OCI-LY1 (cell line): Measurements from ENCODE around the gene RFX1.
A peak's percentile ranks its signal among the peaks of the same experiment; 100 is the strongest.

ENCODE experiments used
- H2AFZ ChIP-seq: fragments of 200-600 bp; sonication (generic), shearing (Covaris generic); 2 replicates; pipeline ENCODE4 v1.6.0; 2014; ENCODE audit warnings: antibody characterized with exemption, mild to moderate bottlenecking, low read length
- H3F3A ChIP-seq: fragments of 200-600 bp; sonication (generic), shearing (Covaris generic); 2 replicates; pipeline ENCODE4 v1.6.0; 2014; ENCODE audit warnings: mild to moderate bottlenecking, antibody characterized with exemption, low read length, moderate library complexity; ENCODE audit not compliant: insufficient read depth
- H3K27ac ChIP-seq: fragments of 200-600 bp; sonication (generic); 2 replicates; pipeline ENCODE4 v1.5.1; 2014; ENCODE audit warnings: low read length, mixed run types, mild to moderate bottlenecking, low read depth; ENCODE audit not compliant: poor library complexity, severe bottlenecking
- H3K27me3 ChIP-seq: fragments of 200-600 bp; sonication (generic); 2 replicates; pipeline ENCODE4 v1.6.0; 2014; ENCODE audit warnings: antibody characterized with exemption, mild to moderate bottlenecking, low read length, moderate library complexity; ENCODE audit not compliant: insufficient read depth
- H3K36me3 ChIP-seq: fragments of 200-600 bp; sonication (generic); 2 replicates; pipeline ENCODE4 v1.6.1; 2014; ENCODE audit warnings: mild to moderate bottlenecking, antibody characterized with exemption, low read length, moderate library complexity, mixed read lengths; ENCODE audit not compliant: insufficient read depth
- H3K4me1 ChIP-seq: fragments of 200-600 bp; sonication (generic); 2 replicates; pipeline ENCODE4 v1.5.1; 2014; ENCODE audit warnings: mild to moderate bottlenecking, low read length, moderate library complexity; ENCODE audit not compliant: insufficient read depth, severe bottlenecking
- H3K4me2 ChIP-seq: fragments of 200-600 bp; sonication (generic), shearing (Covaris generic); 2 replicates; pipeline ENCODE4 v1.6.1; 2014; ENCODE audit warnings: low read length
- H3K4me3 ChIP-seq: fragments of 200-600 bp; sonication (generic); 2 replicates; pipeline ENCODE4 v1.5.1; 2014; ENCODE audit warnings: low read length, low read depth, mild to moderate bottlenecking, mixed read lengths; ENCODE audit not compliant: poor library complexity, severe bottlenecking
- H3K79me2 ChIP-seq: fragments of 200-600 bp; shearing (Covaris generic); 2 replicates; pipeline ENCODE4 v1.6.1; 2016; ENCODE audit warnings: mixed run types, low read length, mixed read lengths; ENCODE audit not compliant: insufficient read depth
- H3K9ac ChIP-seq: fragments of 200-600 bp; sonication (generic), shearing (Covaris generic); 2 replicates; pipeline ENCODE4 v1.6.1; 2014; ENCODE audit warnings: mild to moderate bottlenecking, low read length, mixed read lengths
- H3K9me2 ChIP-seq: fragments of 200-600 bp; sonication (generic), shearing (Covaris generic); 2 replicates; pipeline ENCODE4 v1.6.1; 2014; ENCODE audit warnings: low read depth, mild to moderate bottlenecking, low read length, mixed read lengths
- H3K9me3 ChIP-seq: fragments of 200-600 bp; shearing (Covaris generic); 2 replicates; pipeline ENCODE4 v1.6.1; 2014; ENCODE audit warnings: low read length, mixed read lengths
- H4K20me1 ChIP-seq: fragments of 200-600 bp; sonication (generic), shearing (Covaris generic); 2 replicates; pipeline ENCODE4 v1.6.0; 2016; ENCODE audit warnings: mild to moderate bottlenecking, low read length; ENCODE audit not compliant: insufficient read depth
- EZH2 ChIP-seq: fragments of 200-600 bp; sonication (generic), shearing (Covaris generic); IDR thresholded peaks from 2 replicates; pipeline ENCODE4 v1.8.0; 2017; ENCODE audit warnings: borderline replicate concordance, mixed run types, mild to moderate bottlenecking, antibody characterized with exemption, low read length, moderate library complexity, mixed read lengths
- TF ChIP-seq, protein P1 (sequence below): fragments of 200-600 bp; sonication (generic), shearing (Covaris generic); IDR thresholded peaks from 2 replicates; pipeline ENCODE4 v1.5.1; 2017; ENCODE audit warnings: mild to moderate bottlenecking, antibody characterized with exemption, low read length, moderate library complexity, mixed read lengths

The RFX1 gene

DNA sequence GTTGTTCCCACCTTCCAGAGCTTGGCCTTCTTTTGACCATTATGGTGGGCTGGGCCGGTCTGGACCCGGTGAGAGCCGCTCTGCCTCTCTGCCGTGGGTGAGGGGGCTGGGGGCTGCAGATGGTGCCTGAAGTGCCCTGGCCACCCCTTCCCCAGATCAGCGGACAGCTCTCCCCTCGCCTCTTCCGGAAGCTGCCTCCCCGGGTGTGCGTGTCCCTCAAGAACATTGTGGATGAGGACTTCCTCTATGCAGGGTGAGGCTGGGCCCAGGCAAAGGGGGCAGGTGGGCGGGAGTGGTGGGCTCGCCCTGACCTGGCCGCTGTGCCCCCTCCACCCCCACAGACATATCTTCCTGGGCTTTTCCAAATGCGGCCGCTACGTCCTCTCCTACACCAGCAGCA is 51.9 kb downstream of the RFX1 start:
- peak overlapping the region; percentile 99; the same call in 1 of the 2 replicates for H3K4me2 ChIP-seq
- no peaks in the 10 kb centered on the region for H3K9me3 ChIP-seq
- no peak overlapping the region for H2AFZ ChIP-seq
- H3K79me2 ChIP-seq: peaks cover 7% of the 10 kb centered on the region
- no peak overlapping the region for H3K27ac ChIP-seq
- H3K9me2 ChIP-seq: no peaks in the 10 kb centered on the region
- no peak overlapping the region for H3K9ac ChIP-seq
- H3K36me3 ChIP-seq: peaks cover 43% of the 10 kb centered on the region
- TF ChIP-seq EZH2: no peak
- TF ChIP-seq, protein P1, sequence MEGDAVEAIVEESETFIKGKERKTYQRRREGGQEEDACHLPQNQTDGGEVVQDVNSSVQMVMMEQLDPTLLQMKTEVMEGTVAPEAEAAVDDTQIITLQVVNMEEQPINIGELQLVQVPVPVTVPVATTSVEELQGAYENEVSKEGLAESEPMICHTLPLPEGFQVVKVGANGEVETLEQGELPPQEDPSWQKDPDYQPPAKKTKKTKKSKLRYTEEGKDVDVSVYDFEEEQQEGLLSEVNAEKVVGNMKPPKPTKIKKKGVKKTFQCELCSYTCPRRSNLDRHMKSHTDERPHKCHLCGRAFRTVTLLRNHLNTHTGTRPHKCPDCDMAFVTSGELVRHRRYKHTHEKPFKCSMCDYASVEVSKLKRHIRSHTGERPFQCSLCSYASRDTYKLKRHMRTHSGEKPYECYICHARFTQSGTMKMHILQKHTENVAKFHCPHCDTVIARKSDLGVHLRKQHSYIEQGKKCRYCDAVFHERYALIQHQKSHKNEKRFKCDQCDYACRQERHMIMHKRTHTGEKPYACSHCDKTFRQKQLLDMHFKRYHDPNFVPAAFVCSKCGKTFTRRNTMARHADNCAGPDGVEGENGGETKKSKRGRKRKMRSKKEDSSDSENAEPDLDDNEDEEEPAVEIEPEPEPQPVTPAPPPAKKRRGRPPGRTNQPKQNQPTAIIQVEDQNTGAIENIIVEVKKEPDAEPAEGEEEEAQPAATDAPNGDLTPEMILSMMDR: no peak
- no peaks in the 10 kb centered on the region for H4K20me1 ChIP-seq
- no peaks in the 10 kb centered on the region for H3K27me3 ChIP-seq
- peaks cover 21% of the 10 kb centered on the region for H3K4me1 ChIP-seq
- H3F3A ChIP-seq: no peaks in the 10 kb centered on the region
- no peak overlapping the region for H3K4me3 ChIP-seq

DNA sequence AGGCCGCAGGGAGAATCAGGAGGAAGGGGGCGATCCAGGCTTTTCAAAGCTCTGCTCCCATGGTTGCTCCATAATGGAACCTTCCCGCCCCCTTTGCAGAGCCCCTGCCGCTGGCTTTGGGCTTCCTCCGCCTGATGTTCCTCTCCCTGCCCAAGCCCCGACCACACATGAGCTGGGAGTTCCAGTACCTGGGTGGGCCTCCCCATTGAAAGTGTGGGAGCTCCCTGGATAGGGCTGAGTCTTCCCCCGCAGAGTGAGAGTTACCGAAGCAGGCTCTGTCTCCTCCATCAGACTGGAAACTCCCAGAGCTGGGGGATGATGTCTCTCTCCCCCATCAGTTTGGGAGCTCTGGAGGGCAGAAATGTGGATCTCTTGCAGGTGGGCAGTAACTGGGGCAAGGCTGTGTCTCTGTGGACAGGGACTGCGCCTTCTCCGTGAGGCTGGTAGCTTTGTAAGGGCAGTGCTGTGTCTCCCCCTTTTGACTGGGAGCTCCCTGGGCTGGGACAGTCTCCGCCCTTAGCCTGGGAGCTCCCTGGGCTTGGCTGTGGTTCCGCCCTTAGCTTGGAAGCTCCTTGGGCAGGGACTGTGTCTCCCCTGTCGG is 53.1 kb downstream of the RFX1 start:
- Histone ChIP-seq H3F3A (no peaks in the 10 kb centered on the region), H4K20me1 (no peaks in the 10 kb centered on the region), H3K9ac (peak overlapping the region; percentile 82), H3K4me3 (peak overlapping the region; percentile 89), H3K27ac (no peak overlapping the region), H3K9me3 (no peaks in the 10 kb centered on the region), H3K9me2 (no peaks in the 10 kb centered on the region), H3K79me2 (peaks cover 7% of the 10 kb centered on the region), H2AFZ (no peak overlapping the region), H3K4me1 (peaks cover 17% of the 10 kb centered on the region), H3K36me3 (peaks cover 33% of the 10 kb centered on the region), H3K27me3 (no peaks in the 10 kb centered on the region), H3K4me2 (peak overlapping the region; percentile 99)
- TF ChIP-seq, protein P1: no peak
- no peak for TF ChIP-seq EZH2

DNA sequence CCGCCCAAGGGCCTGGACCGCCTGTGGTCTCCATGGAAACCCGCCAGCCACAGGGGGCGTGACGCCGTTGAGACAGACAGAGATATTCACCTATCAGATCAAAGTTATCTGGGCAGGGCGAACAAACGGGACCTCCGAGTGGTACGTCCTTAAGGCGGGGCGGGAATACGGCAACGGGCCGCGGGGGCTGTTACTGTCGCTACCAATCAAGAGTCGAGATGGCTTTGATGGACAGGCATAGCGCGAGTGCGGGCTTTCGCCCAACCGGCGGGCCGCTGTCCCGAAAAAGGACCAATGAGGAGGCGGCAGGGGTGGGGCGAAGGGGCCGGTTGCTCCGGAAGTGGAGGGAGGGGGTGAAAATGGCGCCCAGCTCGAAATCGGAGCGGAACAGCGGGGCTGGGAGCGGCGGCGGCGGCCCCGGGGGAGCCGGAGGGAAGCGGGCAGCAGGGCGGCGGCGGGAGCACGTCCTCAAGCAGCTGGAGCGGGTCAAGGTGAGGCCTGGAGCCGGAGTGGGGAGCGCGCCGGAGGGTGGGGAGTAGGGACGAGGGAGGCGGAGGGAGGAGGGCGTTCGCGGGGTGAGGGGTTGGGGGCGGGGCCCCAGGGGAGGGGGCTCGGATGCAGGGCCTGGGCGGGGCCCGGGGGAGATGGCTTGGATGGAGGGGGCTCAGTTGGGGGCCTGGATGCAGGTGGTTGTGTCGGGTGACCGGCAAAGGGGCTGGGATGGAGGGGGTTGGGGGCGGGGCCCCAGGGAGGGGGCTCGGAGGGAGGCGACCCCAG is 53.8 kb downstream of the RFX1 start, which contains the start of gene DCAF15:
DCAF15 (plus strand) TSS at position 356 of the 777 bp plus-strand sequence; CDS start at position 360, 4 bp downstream.
- no peaks in the 10 kb centered on the region for H3K27me3 ChIP-seq
- no peaks in the 10 kb centered on the region for H3K9me2 ChIP-seq
- H3K9me3 ChIP-seq: no peaks in the 10 kb centered on the region
- peak within 1 kb of the TSS; percentile 99 for H3K4me2 ChIP-seq
- TF ChIP-seq EZH2: no peak
- TF ChIP-seq, protein P1: no peak
- peak within 1 kb of the TSS; percentile 80 for H2AFZ ChIP-seq
- no peaks in the 10 kb centered on the region for H3F3A ChIP-seq
- peaks cover 17% of the 10 kb centered on the region for H3K4me1 ChIP-seq
- peak within 1 kb of the TSS; percentile 89 for H3K4me3 ChIP-seq
- H3K36me3 ChIP-seq: peaks cover 29% of the 10 kb centered on the region
- peak within 1 kb of the TSS; percentile 82 for H3K9ac ChIP-seq
- peaks cover 7% of the 10 kb centered on the region for H3K79me2 ChIP-seq
- no peak within 1 kb of the TSS for H3K27ac ChIP-seq
- no peaks in the 10 kb centered on the region for H4K20me1 ChIP-seq
